ENCODE results near the gene ULBP3. TPM values are rescaled to one million over a fixed set of nuclear protein-coding genes. Genes with fewer than 3 reads are reported as not detected.

ULBP3 gene
- total and polyA plus RNA-seq, 7 donors, result 0.15 to 0.67 (median 0.36) TPM

- TF ChIP-seq CTCF (IDR thresholded peaks at IDR 0.05), result no peak
- intact Hi-C loops (cut with DNase I), result no loop called here
- WGBS, 3 donors, result 78 to 81% (median 80%) methylated on average over 19 of the region's 19 CpGs
- Histone ChIP-seq H3K9me3 (no peaks in the 10 kb centered on the region), H3K4me1 (no peaks in the 10 kb centered on the region), H3K27me3 (ENCODE audit: insufficient read depth in 3 of 3, low read length in 2 of 3) (peaks cover 0 to 22% (median 3%) of the 10 kb centered on the region in 3 donors), H3K27ac (no peak overlapping the region), H3K36me3 (ENCODE audit: insufficient read depth in 1 of 2, low read depth in 1 of 2) (no peaks in the 10 kb centered on the region), H3K4me3 (no peak overlapping the region)
- no peak for DNase-seq
- no peak for ATAC-seq
Observed at GRCh38 chr6:150043501-150044412, 25.2 kb downstream of the ULBP3 start.

GRCh38 chr6:150043096-150043495 lies 25.8 kb downstream of the ULBP3 start:
- H3K36me3 ChIP-seq (ENCODE audit: insufficient read depth in 1 of 2, low read depth in 1 of 2), result no peaks in the 10 kb centered on the region
- ATAC-seq, result no peak
- H3K27me3 ChIP-seq (ENCODE audit: insufficient read depth in 3 of 3, low read length in 2 of 3), result peaks cover 0 to 28% (median 9%) of the 10 kb centered on the region in 3 donors
- no peak for DNase-seq
- H3K27ac ChIP-seq, result no peak overlapping the region
- H3K4me3 ChIP-seq, result no peak overlapping the region
- H3K4me1 ChIP-seq, result peaks cover under 1% of the 10 kb centered on the region
- whole genome bisulfite sequencing, 3 donors, result 89 to 93% (median 91%) methylated on average over 13 of the region's 13 CpGs
- intact Hi-C loops (cut with DNase I), result no loop called here
- TF ChIP-seq CTCF (IDR thresholded peaks at IDR 0.05), result no peak
- H3K9me3 ChIP-seq, result no peaks in the 10 kb centered on the region

- H3K9me3 ChIP-seq, result no peaks in the 10 kb centered on the region
- DNase-seq (no peak), ATAC-seq (peak in 3 of 4 donors; percentile 23 to 51 (median 46))
- peak overlapping the region; percentile 41 for H3K4me3 ChIP-seq
- H3K4me1 ChIP-seq, result peaks cover 9% of the 10 kb centered on the region
- H3K27me3 ChIP-seq (ENCODE audit: insufficient read depth in 3 of 3, low read length in 2 of 3), result peaks cover 2 to 60% (median 14%) of the 10 kb centered on the region in 3 donors
- intact Hi-C loops (cut with DNase I), result no loop called here
- 5 to 9% (median 6%) methylated on average over 17 to 21 of the region's 21 CpGs for WGBS, 3 donors
- H3K27ac ChIP-seq, result no peak overlapping the region
- no peak for TF ChIP-seq CTCF (IDR thresholded peaks at IDR 0.05)
- no peaks in the 10 kb centered on the region for H3K36me3 ChIP-seq (ENCODE audit: insufficient read depth in 1 of 2, low read depth in 1 of 2)
Observed at GRCh38 chr6:150038202-150039062, 30.5 kb downstream of the ULBP3 start.

- ATAC-seq, result peak in 3 of 4 donors; percentile 15 to 58 (median 43)
- no peak for DNase-seq
- Histone ChIP-seq H3K4me3 (peak overlapping the region; percentile 41), H3K27me3 (ENCODE audit: insufficient read depth in 3 of 3, low read length in 2 of 3) (peaks cover 2 to 60% (median 14%) of the 10 kb centered on the region in 3 donors), H3K27ac (no peak overlapping the region), H3K9me3 (no peaks in the 10 kb centered on the region), H3K36me3 (ENCODE audit: insufficient read depth in 1 of 2, low read depth in 1 of 2) (no peaks in the 10 kb centered on the region), H3K4me1 (peaks cover 9% of the 10 kb centered on the region)
- 0 to 2% (median 1%) methylated on average over 43 to 55 of the region's 55 CpGs for WGBS, 3 donors
- intact Hi-C loops (cut with DNase I), result no loop called here
- no peak for TF ChIP-seq CTCF (IDR thresholded peaks at IDR 0.05)
Observed at GRCh38 chr6:150037526-150038201, 31.3 kb downstream of the ULBP3 start.
